Measurements from ENCODE around the gene SEMA3B.

DNA sequence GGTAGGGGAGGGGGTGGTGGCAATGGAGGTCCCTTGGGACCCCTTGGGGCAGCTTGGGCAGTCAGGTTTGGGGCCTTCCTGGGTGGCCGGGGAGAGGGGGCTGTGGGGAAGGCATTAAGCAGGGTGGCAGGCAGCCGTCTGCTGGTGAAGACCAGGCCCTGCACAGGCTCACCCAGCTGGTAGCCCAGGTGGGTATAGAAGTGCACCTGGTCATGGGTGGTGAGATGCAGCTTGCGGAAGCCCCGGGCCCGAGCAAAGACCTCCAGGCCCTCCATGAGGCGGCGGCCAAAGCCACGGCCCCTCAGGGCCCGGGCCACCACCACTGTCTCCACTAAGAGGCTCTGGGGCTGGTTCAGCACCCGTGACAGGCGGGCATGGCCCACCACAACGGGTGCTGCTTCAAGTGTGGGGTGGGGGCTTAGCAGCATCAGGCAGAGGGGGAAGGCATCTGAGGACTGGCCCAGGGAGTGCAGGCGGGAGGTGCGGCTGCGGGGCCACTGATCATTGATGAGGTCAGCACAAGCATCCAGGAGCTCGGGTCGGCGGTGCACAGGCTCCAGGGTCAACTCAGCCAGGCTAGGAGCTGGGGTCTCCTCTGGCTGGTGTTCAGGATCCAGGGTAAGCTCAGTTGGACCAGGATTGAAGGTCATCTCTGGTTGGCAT is 27.9 kb downstream of the SEMA3B start:
- TF ChIP-seq CTCF (IDR thresholded peaks at IDR 0.05) = no peak
- no peak for TF ChIP-seq POLR2A (IDR thresholded peaks at IDR 0.05)

Data from upper lobe of left lung (tissue), 4 donors.